OCI-LY7 (cell line): ENCODE measurements around the gene RASA1. TPM values are rescaled to one million over a fixed set of nuclear protein-coding genes. Genes with fewer than 3 reads are reported as not detected.

Experiments used
- BruUV-seq: library from RNA; stranded (reverse); fragments of 400-500 nt; replicated peaks from 2 replicates; lab custom pipeline; 2021; lab: Mats Ljungman, UMichigan
- CTCF ChIA-PET: fragments of 300-600 bp; sonication (Branson Sonifier 250); formaldehyde crosslinking; loops from one replicate; lab custom pipeline; 2022; ENCODE audit warnings: antibody characterized with exemption; ENCODE audit not compliant: unreplicated experiment; lab: Charles Lee
- POLR2A ChIA-PET: fragments of 300-600 bp; sonication (Branson Sonifier 250); formaldehyde crosslinking; loops from one replicate; lab custom pipeline; 2022; ENCODE audit warnings: antibody characterized with exemption; lab: Charles Lee
- DNase-seq: peaks from one replicate; pipeline ENCODE4 v3.0.0-alpha.2; 2015; ENCODE audit warnings: low spot score
- H2AFZ ChIP-seq: fragments of 200-600 bp; sonication (generic), shearing (Covaris generic); 2 replicates; pipeline ENCODE4 v1.6.1; 2014; ENCODE audit warnings: mild to moderate bottlenecking, antibody characterized with exemption, low read length, moderate library complexity
- H3K27ac ChIP-seq: fragments of 200-600 bp; sonication (generic); 2 replicates; pipeline ENCODE4 v1.5.1; 2014; ENCODE audit warnings: mixed run types, low read depth, mild to moderate bottlenecking, moderate library complexity, low read length, inconsistent platforms; ENCODE audit not compliant: poor library complexity, severe bottlenecking
- H3K36me3 ChIP-seq: fragments of 200-600 bp; sonication (generic); 2 replicates; pipeline ENCODE4 v1.6.1; 2014; ENCODE audit warnings: mild to moderate bottlenecking, antibody characterized with exemption, low read length, moderate library complexity, mixed read lengths; ENCODE audit not compliant: insufficient read depth
- H3K4me1 ChIP-seq: fragments of 200-600 bp; sonication (generic); 2 replicates; pipeline ENCODE4 v1.5.1; 2014; ENCODE audit warnings: mild to moderate bottlenecking, low read length; ENCODE audit not compliant: insufficient read depth, poor library complexity, severe bottlenecking
- H3K4me2 ChIP-seq: fragments of 200-600 bp; sonication (generic); 2 replicates; pipeline ENCODE4 v1.6.1; 2014; ENCODE audit warnings: mild to moderate bottlenecking, low read length
- H3K4me3 ChIP-seq: fragments of 200-600 bp; sonication (generic); 2 replicates; pipeline ENCODE4 v1.5.1; 2014; ENCODE audit warnings: mild to moderate bottlenecking, low read depth, low read length; ENCODE audit not compliant: poor library complexity, severe bottlenecking
- H3K79me2 ChIP-seq: fragments of 200-600 bp; sonication (generic); 2 replicates; pipeline ENCODE4 v1.6.1; 2016; ENCODE audit warnings: low read depth, mild to moderate bottlenecking, low read length, moderate library complexity, mixed read lengths; ENCODE audit not compliant: insufficient read depth
- H3K9me2 ChIP-seq: fragments of 200-600 bp; sonication (generic); 2 replicates; pipeline ENCODE4 v1.6.1; 2016; ENCODE audit warnings: mild to moderate bottlenecking, low read length, mixed read lengths; ENCODE audit not compliant: insufficient read depth
- H3K9me3 ChIP-seq: fragments of 200-600 bp; sonication (generic); 2 replicates; pipeline ENCODE4 v1.6.1; 2014; ENCODE audit warnings: mild to moderate bottlenecking, mixed run types, low read length, mixed read lengths
- H4K20me1 ChIP-seq: fragments of 200-600 bp; sonication (generic); 2 replicates; pipeline ENCODE4 v1.6.1; 2014; ENCODE audit warnings: mild to moderate bottlenecking, antibody characterized with exemption, low read length, moderate library complexity, mixed read lengths; ENCODE audit not compliant: insufficient read depth
- CTCF ChIP-seq: fragments of 200-600 bp; sonication (generic); conservative IDR thresholded peaks from 2 replicates; pipeline ENCODE4 v1.5.1; 2014; ENCODE audit warnings: mild to moderate bottlenecking, antibody characterized with exemption, low read length, moderate library complexity, mixed read lengths
- EZH2phosphoT487 ChIP-seq: fragments of 200-600 bp; sonication (generic); IDR thresholded peaks from 2 replicates; pipeline ENCODE4 v1.6.1; 2018; ENCODE audit warnings: low read depth, borderline replicate concordance, mild to moderate bottlenecking, mixed run types, antibody characterized with exemption, low read length, moderate library complexity, mixed read lengths
- intact Hi-C: fragments of 100-400 bp; cut with micrococcal nuclease; formaldehyde crosslinking; loops from one replicate; pipeline ENCODE4 v1.10.0; 2022; ENCODE audit not compliant: unreplicated experiment
- total RNA-seq, 2 experiments: library from RNA; depleted of rRNA in 1 of 2; stranded (reverse); fragments of >200 nt in 1 of 2; shearing (Covaris generic) in 1 of 2; gene quantifications; 2 replicates each; pipeline ENCODE4 v1.2.3, GENCODE V29; 2014 to 2022

Gene RASA1
- total RNA-seq, 2 experiments from 2014 or later, result 18.1 to 27.3 TPM

- BruUV-seq, result no TSS peak
- ChIA-PET CTCF (no interaction called here), POLR2A (interaction anchor here (0.6 kb wide), 1 partner anchor 20 kb away, joined by 3 read pairs; no protein-coding TSS in a partner anchor)
- Histone ChIP-seq H3K79me2 (no peaks in the 10 kb centered on the region), H3K36me3 (no peaks in the 10 kb centered on the region), H4K20me1 (no peaks in the 10 kb centered on the region), H3K4me3 (no peak overlapping the region), H3K27ac (no peak overlapping the region), H3K9me3 (no peaks in the 10 kb centered on the region), H3K4me2 (no peak overlapping the region), H2AFZ (no peak overlapping the region), H3K4me1 (no peaks in the 10 kb centered on the region), H3K9me2 (no peaks in the 10 kb centered on the region)
- TF ChIP-seq CTCF (no peak), EZH2phosphoT487 (no peak)
- DNase-seq, result no peak
- intact Hi-C loops, result no loop called here
Measured at GRCh38 chr5:87231037-87231808, 36.5 kb upstream of the RASA1 start.

- POLR2A ChIA-PET, result interaction anchor here (0.7 to 1.5 kb wide), 2 partner anchors 10 to 15 kb away, joined by 3 to 4 read pairs; no protein-coding TSS in a partner anchor
- TF ChIP-seq CTCF (no peak), EZH2phosphoT487 (no peak)
Measured at GRCh38 chr5:87233143-87233542, 34.5 kb upstream of the RASA1 start.

GRCh38 chr5:87241555-87241954 lies 26.1 kb upstream of the RASA1 start:
- no peak for TF ChIP-seq EZH2phosphoT487
- TF ChIP-seq CTCF, result no peak
- intact Hi-C loops, result no loop called here
- no peak for DNase-seq
- Histone ChIP-seq H3K9me3 (no peaks in the 10 kb centered on the region), H3K4me1 (no peaks in the 10 kb centered on the region), H2AFZ (no peak overlapping the region), H3K4me3 (no peak overlapping the region), H3K9me2 (no peaks in the 10 kb centered on the region), H3K36me3 (no peaks in the 10 kb centered on the region), H3K4me2 (no peak overlapping the region), H3K27ac (no peak overlapping the region), H3K79me2 (no peaks in the 10 kb centered on the region), H4K20me1 (no peaks in the 10 kb centered on the region)
- no TSS peak for BruUV-seq
- CTCF ChIA-PET, result no interaction called here
- POLR2A ChIA-PET, result no interaction called here

More at GRCh38 chr5:87233143-87233542, 34.5 kb upstream of the RASA1 start:
- intact Hi-C loops, result no loop called here
- Histone ChIP-seq H3K9me2 (no peaks in the 10 kb centered on the region), H3K4me3 (no peak overlapping the region), H3K27ac (no peak overlapping the region), H3K4me2 (no peak overlapping the region), H2AFZ (no peak overlapping the region), H3K4me1 (no peaks in the 10 kb centered on the region), H3K9me3 (no peaks in the 10 kb centered on the region), H4K20me1 (no peaks in the 10 kb centered on the region), H3K36me3 (no peaks in the 10 kb centered on the region), H3K79me2 (no peaks in the 10 kb centered on the region)
- CTCF ChIA-PET, result no interaction called here
- DNase-seq, result no peak
- BruUV-seq, result no TSS peak
